GM19023 (cell line): ENCODE data around the gene IQSEC2.

Experiments used
- ATAC-seq: cut with Tn5 transposase; IDR thresholded peaks from one replicate; pipeline ENCODE4 v1.9.1; 2021; ENCODE audit warnings: mild to moderate bottlenecking, moderate library complexity; ENCODE audit not compliant: unreplicated experiment

The IQSEC2 gene

DNA sequence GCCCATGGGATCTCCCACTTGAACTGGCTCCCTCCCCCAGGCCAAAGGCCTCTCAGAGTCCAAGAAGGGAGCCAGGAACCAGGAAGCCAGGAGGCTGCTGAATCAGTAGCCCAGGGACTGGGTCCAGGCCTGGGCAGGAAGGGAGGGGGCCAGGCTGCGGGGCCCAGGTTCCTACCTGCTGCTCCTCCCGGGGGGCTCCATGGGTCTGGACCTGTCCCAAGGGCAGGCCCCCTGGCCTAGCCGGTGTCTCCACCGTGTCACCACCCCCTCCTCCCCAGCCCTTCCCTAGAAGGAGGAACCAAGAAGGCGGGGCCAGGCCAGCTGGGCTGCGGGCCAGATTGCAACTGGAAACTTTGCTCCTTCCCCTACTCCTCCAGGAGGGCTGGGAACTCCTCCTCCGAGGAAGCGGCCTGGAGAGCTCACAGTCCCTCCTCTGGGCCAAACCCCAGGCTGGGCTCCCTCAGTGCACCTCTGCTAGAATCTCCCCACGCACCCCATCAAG, at the start of gene IQSEC2:
IQSEC2 (minus strand) TSS at position 264 of the 502 bp plus-strand sequence.
- ATAC-seq: no peak

DNA sequence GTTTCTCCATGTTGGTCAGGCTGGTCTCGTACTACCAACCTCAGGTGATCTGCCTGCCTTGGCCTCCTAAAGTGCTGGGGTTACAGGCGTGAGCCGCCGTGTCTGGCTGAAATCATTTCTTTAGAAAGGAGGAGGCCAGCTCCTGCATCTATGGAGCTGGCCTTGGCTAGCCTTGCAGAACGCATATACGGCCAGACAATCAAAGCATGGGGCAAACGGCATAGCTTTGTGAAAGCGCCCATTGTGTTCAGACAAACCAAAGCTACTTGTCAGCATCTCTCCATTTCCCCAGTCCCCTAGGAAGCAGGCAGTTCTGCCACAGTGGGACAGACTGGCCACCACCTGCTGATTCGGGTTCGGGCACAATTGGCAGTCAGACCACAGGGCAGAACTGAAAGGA, 48.9 kb upstream of the IQSEC2 start:
- ATAC-seq: no peak

DNA sequence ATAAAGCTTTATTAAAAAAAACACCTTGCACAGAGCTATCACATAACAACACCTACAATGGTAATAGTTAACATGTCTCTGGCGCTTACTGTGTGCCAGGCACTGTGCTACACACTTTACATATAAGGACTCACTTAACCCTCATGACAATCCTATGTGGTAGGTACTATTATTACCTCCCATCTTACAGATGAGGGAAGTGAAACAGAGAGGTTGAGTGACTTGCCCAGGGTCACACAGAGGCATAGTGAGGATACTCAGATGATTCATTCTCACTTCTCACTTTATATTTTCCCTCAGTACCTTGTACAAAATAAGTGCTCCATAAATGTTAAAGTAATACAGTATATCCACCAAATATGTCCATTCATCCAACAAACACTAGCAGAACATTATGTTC, 43.4 kb upstream of the IQSEC2 start:
- ATAC-seq: no peak

DNA sequence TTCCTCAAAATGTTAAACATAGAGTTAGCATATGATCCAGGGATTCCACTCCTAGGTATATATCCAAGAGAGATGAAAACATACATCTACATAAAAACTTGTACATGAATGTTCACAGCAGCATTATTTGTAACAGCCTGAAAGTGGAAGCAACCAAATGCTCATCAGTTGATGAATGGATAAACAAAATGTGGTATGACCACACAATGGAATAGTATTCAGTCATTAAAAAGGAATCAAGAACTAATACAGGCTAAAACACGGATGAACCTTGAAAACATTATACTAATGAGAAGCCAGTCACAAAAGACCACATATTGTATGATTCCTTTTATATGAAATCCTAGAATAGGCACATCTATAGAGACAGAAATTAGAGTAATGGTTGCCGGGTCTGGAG, 42.7 kb upstream of the IQSEC2 start:
- ATAC-seq: no peak

DNA sequence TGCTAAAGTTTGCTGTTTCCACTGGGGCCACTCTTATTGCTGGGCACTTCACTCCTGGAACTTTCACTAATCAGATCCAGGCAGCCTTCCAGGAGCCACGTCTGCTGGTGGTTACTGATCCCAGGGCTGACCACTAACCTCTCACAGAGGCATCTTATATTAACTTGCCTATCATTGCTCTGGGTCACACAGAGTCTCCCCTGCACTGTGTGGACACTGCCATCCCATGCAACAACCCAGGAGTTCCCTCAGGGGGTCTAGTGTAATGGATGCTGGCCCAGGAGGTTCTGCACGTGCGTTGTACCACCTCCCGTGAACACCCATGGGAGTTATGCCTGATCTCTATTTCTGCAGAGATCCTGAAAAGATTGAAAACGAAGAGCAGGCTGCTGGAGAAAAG, 41.8 kb upstream of the IQSEC2 start:
- no peak for ATAC-seq

DNA sequence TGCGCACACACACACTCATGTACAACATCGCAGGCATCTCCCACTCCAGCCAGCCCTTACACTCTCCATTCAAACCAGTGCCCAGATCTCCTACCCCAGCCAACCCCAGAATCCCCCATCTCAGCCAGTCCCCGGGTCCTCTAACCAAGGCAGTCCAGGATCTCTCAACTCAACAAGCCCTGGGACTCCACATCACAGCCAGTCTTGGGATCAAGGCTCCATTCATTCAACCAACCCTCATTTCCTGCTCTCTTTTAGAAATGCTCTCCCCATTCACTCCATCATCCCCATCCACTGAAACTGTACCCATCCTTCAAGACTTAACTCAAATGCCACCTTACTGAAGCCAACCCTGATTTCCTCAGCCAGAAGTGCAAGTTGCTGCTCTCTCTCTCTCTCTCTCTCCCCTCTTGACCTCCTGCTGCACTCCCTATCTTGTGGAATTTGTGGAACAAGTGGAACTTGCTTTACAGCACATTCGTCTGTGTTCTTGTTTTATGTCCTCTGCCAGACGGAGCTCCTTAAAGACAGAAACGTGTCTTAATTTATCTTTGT, 40.6 kb upstream of the IQSEC2 start:
- ATAC-seq: no peak

DNA sequence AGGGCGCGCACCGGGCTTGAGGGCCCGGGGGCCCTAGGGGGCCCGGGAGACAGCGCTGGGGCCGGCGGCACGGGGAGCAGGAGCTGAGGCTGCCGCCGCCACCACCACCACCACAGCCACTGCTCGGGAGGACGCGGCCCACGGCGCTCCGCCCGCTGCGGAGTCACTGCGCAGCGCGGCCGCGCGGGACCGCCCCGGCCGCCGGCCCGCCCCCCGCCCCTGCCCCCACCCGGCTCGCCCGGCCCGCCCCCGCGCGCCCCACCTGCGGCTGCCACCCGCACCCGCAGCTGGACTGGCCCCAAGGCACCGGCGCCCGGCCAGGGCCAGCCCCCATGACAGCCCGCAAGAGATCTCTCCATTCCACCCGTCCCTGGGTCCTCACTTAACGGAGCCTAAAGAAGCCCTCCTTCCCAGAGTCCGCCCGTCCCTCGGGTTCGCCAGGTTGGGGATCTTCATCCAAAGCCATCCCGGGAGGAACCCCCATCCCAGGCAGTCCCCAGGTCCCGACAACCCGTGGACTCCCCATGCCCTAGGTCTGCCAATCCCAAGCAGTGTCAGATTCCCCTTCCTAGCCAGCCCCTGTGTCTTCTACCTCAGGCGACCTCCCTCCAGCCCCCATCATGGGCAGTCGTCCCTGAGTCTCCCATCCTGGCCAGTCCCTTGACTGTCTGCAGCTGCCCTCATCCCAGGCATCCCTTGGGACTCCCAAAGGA, 40.0 kb upstream of the IQSEC2 start:
- ATAC-seq: no peak

DNA sequence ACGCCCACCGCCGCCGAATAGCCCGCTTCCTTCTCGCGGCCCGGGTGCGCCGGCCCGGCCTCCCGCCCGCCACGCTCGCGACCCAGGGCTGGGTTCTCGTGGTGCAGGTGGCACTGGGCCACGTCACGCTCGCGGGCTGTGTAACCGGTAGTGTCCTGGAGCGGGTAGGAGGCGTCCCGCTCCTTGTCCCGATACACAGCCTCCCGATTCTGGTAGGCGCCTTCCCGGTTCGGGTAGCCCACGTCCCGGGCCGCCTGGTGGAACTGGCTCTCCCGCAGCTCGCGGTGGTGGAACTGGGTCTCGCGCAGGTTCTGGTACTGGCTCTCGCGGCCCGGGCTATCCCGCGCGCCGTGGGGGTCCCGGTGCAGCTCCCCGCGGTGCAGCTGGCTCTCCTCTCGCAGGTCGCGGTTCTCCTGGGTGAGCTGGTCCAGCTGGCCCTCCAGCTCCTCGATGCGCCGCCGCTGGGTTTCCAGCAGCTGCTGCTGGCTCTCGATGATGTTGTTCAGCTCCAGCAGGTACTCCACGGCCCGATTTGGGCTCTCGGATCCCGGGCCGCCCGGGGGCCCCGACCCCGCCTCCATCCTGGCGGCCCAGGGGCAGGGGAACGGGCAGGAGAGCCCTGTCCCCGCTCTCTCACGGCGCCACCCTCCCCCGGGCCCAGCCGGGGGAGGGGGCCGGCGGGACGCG, 39.3 kb upstream of the IQSEC2 start:
- ATAC-seq: no peak

DNA sequence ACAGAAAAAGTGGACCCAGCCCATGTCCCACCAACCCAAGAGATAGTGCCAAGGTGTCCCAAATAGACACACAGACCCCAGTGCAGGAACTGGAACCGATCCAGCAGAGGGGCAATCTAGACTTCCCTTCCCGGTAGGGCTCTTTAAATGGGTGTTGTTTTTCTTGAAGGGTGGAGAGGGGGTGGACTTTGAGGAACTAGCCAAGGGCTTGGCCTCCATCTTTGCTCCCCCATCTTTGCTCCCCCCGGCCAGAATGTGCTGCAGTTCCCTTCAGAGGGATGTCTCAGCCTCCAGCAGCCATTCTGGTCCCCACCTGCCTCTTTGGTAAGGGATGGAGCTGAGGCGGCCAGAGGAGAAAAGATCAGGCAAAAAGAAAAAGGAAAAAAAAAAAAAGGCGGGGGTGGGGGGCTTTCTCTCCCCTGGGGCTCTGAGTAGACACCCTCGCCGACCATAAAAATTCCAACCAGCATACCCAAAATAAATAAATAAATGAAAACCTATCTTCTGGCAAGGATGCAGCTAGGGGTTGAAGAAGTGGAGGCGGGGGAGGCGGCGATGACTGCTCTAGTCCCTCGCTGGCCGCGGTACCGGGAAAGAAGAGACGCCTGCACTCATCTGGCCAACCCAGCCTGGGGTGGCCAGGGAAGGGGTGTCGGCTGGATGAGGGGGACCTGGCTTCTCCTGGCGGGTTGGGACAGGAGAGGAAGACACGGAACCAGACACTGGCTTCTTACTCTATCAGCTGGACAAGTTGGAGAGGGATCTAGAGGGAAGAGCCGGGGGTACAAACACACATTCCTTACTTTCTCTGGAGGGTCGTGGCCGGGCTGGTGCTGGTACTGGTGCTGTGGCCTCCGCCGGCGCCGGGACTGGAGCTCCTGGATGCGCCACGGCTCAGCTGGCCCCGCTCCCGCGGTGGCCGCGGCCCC, 38.5 kb upstream of the IQSEC2 start:
- no peak for ATAC-seq

DNA sequence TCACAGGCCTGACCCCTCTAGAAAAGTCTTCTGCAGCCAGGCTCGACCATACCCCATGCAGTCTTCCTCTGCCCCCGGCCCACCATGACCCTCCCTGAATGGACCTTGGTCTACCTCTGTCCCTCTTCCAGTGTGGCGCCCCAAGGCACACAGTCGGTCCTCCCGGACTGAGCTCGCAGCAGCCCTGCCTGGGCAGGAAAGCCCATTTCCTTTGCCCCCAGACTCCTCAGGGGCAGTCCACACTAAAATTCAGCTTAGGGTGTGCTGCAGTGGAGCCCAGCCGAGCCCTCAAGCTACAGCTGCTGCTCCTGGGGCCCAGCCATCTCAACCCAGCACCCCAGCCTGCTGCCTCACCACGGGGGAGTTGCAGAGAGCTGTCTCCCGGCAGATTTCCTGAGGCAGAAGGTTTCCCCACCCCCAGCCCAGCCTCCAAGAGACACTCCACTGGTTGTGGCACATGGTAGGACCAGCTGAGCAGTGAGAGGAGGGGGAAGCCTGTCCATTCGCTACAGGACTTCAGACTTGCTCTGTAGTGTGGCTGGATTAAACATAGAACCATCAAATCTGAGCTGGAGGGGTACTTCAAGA, 37.5 kb upstream of the IQSEC2 start:
- ATAC-seq: no peak

DNA sequence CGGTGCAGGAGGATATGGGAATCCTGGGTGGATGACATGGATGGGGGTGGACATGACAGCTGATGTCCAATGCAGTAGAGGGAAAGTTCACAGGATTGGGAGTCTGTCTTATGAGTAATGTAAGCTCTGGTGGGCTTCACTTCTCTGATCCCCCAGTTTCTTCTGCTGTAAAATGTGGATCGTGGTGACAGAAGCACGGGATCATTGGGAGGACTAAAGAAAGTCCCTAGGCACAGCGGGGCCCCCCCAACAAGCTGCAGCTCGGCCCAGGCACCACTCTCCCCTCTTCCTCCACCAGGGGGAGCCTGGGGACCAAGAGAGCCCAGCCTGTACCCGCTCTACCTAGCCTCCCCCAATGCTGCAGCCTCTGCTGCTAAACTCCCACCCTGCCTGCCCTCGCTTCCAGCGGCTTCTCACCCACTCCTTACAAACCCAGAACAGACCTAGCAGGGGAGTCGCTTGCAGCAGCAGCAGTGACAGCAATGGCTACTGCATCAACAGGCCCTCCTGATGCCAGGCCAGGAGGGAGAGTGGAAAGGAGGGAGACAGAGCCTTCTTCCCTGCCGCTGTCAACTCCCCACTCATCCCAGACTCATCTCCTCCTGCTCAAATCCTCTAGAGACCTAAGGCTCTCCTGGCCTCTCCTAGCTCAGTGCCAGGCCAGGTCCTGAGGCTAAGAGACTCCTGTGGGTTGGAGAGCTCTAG, 36.1 kb upstream of the IQSEC2 start:
- ATAC-seq: peak; percentile 77

DNA sequence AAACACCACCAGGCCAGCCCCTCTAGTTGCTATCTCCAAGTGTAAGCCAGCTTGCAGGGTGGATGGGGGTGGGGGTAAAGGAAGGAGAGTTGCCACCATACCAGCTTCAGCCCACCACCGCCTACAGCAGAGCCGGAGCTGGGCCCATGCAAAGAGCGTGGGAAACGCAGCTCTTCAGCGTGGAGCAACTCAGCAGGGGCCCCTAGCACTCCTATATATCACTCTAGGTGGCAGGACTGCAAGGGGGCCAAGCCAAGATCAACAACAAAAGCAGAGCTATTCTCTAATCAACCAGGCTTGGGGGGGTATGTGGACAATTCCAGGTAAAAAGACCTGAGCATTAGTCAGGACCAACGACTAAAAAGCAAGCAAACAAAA, 35.5 kb upstream of the IQSEC2 start:
- no peak for ATAC-seq

DNA sequence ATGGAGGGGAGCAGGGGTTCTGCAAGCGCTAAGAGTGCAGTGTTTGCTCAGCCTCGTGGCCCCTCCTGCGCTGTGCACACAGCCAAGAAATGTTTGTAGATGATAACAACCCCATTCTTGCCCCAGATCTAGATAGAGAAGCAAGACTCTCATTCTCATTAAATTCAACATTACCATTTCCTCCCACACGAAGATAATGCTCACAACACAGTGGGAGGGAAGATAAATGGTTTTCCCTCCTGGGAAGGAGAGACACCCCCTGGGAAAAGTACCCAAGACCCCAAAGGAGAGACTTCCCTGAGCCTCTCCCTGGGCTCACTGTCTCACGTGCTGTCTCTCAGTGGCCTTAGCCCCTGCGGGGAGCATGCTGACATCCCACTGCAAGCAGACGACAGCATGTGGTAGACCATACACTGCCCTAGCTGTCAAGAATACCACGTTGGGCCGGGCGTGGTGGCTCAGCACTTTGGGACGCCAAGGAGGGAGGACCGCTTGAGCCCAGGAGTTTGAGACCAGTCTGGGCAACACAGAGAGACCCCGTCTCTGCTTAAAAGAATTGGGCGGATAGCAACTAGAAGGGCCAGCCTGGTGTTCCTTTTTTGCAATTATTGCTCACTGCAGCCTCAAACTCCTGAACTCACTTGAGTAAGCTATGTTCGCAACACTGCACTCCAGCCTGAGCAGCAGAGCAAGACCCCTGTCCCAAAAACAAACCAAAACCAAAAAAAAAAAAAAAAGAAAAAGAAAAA, 34.9 kb upstream of the IQSEC2 start:
- ATAC-seq: no peak

DNA sequence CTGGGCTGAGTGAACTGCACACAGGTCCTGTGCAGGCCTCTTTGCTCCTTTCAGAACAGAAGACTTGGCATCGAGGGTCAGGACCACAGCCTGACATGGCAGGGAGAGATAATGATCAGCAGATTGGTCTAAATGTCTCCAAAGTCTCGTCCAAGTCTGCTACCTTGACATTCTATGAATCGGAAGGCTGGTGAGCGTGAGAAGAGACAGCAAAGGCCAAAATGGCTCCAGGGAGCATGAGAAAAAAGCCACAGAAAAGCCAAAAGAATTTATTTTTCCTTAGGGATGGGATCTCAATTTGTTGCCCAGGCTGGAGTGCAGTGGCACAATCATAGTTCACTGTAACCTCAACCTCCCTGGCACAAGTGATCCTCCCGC, 32.3 kb upstream of the IQSEC2 start:
- no peak for ATAC-seq

DNA sequence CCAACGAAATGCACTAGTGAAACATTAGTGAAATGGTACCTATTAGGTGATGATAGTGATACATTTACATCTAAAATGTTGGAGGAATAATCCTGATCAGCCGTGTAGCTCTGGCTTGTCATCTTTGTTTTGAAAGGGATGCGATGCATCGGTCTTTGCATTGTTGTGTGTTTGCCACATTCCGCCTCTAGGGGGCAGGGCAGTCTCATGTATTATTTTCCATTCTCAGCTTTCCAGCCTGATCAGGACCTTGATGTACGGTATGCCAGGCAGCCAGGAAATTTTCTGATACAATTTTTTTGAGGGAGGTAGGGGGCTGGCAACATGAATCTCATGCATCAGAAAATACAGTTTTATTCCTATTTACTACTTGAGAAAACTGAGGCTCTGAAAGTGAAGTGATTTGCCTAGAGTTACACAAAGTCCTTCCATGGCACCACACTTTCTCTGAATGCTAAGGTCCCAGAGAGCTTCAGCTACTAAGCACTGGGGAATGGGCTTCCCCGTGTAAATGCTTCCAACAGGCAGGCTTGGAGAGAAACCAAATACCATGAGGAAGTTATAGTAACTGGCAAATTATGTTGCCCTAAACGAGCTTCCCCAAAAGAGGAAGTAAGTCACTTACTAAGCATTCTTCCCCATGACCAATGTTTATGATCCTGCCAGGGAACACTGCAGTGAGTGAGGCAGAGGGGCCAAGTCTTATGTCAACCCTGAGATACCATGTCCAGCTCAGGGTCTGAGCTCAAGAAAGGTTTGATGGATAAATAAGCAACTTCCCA, 31.8 kb upstream of the IQSEC2 start:
- peak; percentile 52 for ATAC-seq

DNA sequence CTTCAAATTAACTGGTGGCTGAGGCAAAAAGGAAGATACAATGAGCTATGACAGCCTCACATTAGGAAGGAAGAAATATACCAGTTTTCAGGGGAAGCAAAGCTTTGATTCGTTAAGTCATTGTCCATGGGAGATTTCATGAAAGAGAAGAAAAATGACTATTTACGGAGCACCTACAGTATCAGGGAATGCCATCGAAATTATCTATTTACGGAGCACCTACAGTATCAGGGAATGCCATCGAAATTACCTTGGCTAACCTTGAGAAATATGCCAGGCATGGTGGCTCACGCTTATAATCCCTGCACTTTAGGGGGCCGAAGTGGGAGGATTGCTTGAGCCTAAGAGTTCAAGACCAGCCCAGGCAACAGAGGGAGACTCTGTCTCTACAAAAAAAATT, 28.5 kb upstream of the IQSEC2 start:
- no peak for ATAC-seq

DNA sequence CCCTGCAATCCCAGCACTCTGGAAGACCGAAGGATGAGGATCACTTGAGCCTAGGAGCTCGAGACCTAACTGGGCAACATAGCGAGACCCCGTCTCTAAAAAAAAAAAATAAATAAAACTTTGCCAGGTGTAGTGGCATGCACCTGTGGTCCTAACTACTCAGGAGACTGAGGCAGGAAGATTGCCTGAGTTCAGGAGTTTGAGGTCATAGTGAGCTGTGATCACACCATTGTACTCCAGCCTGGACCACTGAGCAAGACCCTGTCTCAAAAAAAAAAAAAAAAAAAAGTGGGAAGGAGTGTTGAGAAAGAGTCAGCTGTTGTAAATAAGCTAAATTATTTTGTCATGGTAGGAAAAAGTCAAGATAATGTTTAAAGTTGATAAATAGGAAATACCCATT, 27.5 kb upstream of the IQSEC2 start:
- no peak for ATAC-seq

DNA sequence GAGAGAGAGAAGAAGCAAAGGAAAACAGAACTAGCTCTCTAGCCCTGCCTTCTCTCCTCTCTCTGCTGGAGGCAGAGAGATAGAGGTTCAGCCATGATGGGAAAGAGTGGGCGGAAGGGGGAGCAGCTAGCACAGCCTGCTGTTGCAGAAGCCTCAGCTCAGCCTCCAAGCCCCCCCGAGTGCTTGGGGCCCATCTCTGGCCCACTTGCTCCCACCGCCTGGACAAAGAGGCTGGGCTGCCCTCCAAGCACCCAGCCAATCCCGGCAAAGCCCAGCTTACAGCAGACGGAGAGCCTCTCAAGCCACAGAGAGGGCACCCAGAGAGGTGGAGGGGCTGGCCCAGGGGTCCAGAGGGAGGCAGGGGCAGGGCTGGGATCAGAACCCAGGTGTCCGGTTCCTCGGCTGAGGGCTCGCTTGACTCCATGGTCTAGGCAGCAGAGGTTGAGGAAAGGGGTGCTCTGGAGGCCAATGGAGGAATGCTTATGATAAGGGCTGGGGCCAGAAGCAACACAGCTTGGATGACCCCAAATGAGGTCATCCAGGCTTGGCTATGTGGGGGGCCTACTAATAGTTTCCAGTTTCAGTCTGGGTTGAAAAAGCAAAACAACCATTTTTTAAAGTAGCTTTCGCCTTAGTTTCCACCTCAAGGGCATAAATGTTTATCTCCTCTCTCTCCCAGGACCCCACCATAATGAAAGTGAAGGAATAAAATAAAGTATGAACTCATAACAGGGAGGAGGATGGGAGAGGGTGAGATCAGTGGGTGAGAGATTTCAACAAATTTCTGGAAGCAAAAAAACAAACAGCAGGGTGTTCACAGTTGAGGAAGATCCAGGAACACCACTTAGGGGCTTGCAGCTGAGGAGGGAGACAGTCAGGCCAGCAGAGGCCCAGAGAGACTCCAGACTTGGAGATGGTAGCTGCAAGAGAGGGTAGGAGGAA, 24.9 kb upstream of the IQSEC2 start:
- ATAC-seq: no peak
